Smooth muscle cell (in vitro differentiated cells): ENCODE data around the gene KCNT1. TPM values are rescaled to one million over a fixed set of nuclear protein-coding genes. Genes with fewer than 3 reads are reported as not detected.

Source experiments
- DNase-seq: peaks from one replicate; lab custom pipeline; 2025; ENCODE audit not compliant: unreplicated experiment; lab: John Stamatoyannopoulos, UW
- H2AFZ ChIP-seq: fragments of 200-600 bp; sonication (generic); 2 replicates; pipeline ENCODE4 v1.6.0; 2016; ENCODE audit warnings: antibody characterized with exemption, low read depth, mild to moderate bottlenecking
- H3F3A ChIP-seq: fragments of 200-600 bp; sonication (generic); 2 replicates; pipeline ENCODE4 v1.6.0; 2017; ENCODE audit warnings: antibody characterized with exemption, low read depth
- H3K27ac ChIP-seq: fragments of 200-600 bp; sonication (generic); 2 replicates; pipeline ENCODE4 v1.5.1; 2016; ENCODE audit warnings: low read depth, mild to moderate bottlenecking
- H3K27me3 ChIP-seq: fragments of 200-600 bp; sonication (generic); 2 replicates; pipeline ENCODE4 v1.6.1; 2016; ENCODE audit warnings: low read depth, mild to moderate bottlenecking
- H3K36me3 ChIP-seq: fragments of 200-600 bp; sonication (generic); 2 replicates; pipeline ENCODE4 v1.5.1; 2016; ENCODE audit warnings: low read depth
- H3K4me1 ChIP-seq: fragments of 200-600 bp; sonication (generic); 2 replicates; pipeline ENCODE4 v1.5.1; 2016; ENCODE audit warnings: low read depth
- H3K4me2 ChIP-seq: fragments of 200-600 bp; sonication (generic); 2 replicates; pipeline ENCODE4 v1.6.0; 2016; ENCODE audit warnings: mild to moderate bottlenecking
- H3K4me3 ChIP-seq: fragments of 200-600 bp; sonication (generic); 2 replicates; pipeline ENCODE4 v1.5.1; 2016; ENCODE audit warnings: mild to moderate bottlenecking
- H3K79me2 ChIP-seq: fragments of 200-600 bp; sonication (generic); 2 replicates; pipeline ENCODE4 v1.6.0; 2016; ENCODE audit warnings: low read depth, mild to moderate bottlenecking
- H3K9ac ChIP-seq: fragments of 200-600 bp; sonication (generic); 2 replicates; pipeline ENCODE4 v1.6.0; 2016; ENCODE audit warnings: low read depth
- H3K9me3 ChIP-seq: fragments of 200-600 bp; sonication (generic); replicated peaks from 2 replicates; pipeline ENCODE4 v1.5.1; 2016; ENCODE audit warnings: low read depth
- H4K20me1 ChIP-seq: fragments of 200-600 bp; sonication (generic); 2 replicates; pipeline ENCODE4 v1.6.0; 2016; ENCODE audit warnings: low read depth
- CTCF ChIP-seq: fragments of 200-600 bp; sonication (generic); IDR thresholded peaks from 2 replicates; pipeline ENCODE4 v1.5.1; 2017; ENCODE audit warnings: borderline replicate concordance, mild to moderate bottlenecking, antibody characterized with exemption; ENCODE audit not compliant: insufficient read depth, poor library complexity, severe bottlenecking
- WGBS: methylation state at CpG from one replicate; pipeline ENCODE4 v1.1.7; 2016; ENCODE audit warnings: low lambda C conversion rate; 5-methylcytosine and 5-hydroxymethylcytosine counted together
- polyA plus RNA-seq: library from polyadenylated mRNA; unstranded; fragments of >200 nt; fragmentation: Nextera tagmentation; extraction: Ambion mirVana; gene quantifications from 2 replicates; pipeline ENCODE4 v1.2.1, GENCODE V29; 2016
- total RNA-seq: library from RNA; depleted of rRNA; stranded (reverse); fragments of >200 nt; gene quantifications from 2 replicates; pipeline ENCODE4 v1.2.3, GENCODE V29; 2014

Gene KCNT1
- total and polyA plus RNA-seq, 2 experiments from 2014 or later = not detected

GRCh38 chr9:135758870-135759269 is 56.9 kb downstream of the KCNT1 start:
- Histone ChIP-seq H3K9me3 (no peaks in the 10 kb centered on the region), H3K4me3 (no peak overlapping the region), H3K36me3 (no peaks in the 10 kb centered on the region), H3K9ac (no peak overlapping the region), H3K79me2 (no peaks in the 10 kb centered on the region), H3K27ac (no peak overlapping the region), H3K4me2 (no peak overlapping the region), H3K4me1 (no peaks in the 10 kb centered on the region), H3K27me3 (no peaks in the 10 kb centered on the region), H3F3A (no peaks in the 10 kb centered on the region), H2AFZ (no peak overlapping the region), H4K20me1 (no peaks in the 10 kb centered on the region)
- DNase-seq = no peak
- TF ChIP-seq CTCF = no peak
- WGBS = 93% methylated on average over 10 of the region's 10 CpGs

GRCh38 chr9:135759676-135760300 is 57.8 kb downstream of the KCNT1 start:
- Histone ChIP-seq H3K4me3 (no peak overlapping the region), H3K9ac (no peak overlapping the region), H2AFZ (no peak overlapping the region), H3K4me2 (no peak overlapping the region), H3K27ac (no peak overlapping the region), H4K20me1 (no peaks in the 10 kb centered on the region), H3K79me2 (no peaks in the 10 kb centered on the region), H3F3A (no peaks in the 10 kb centered on the region), H3K4me1 (no peaks in the 10 kb centered on the region), H3K27me3 (no peaks in the 10 kb centered on the region), H3K36me3 (no peaks in the 10 kb centered on the region), H3K9me3 (no peaks in the 10 kb centered on the region)
- no peak for TF ChIP-seq CTCF
- DNase-seq = no peak
- WGBS = 97% methylated on average over 23 of the region's 24 CpGs

GRCh38 chr9:135760465-135760864 is 58.5 kb downstream of the KCNT1 start:
- H3K36me3 ChIP-seq = no peaks in the 10 kb centered on the region
- H3K4me2 ChIP-seq = no peak overlapping the region
- H3F3A ChIP-seq = no peaks in the 10 kb centered on the region
- no peak for TF ChIP-seq CTCF
- 87% methylated on average over 12 of the region's 12 CpGs for WGBS
- no peak for DNase-seq
- no peaks in the 10 kb centered on the region for H3K79me2 ChIP-seq
- no peaks in the 10 kb centered on the region for H4K20me1 ChIP-seq
- H3K27ac ChIP-seq = no peak overlapping the region
- no peak overlapping the region for H3K9ac ChIP-seq
- H3K9me3 ChIP-seq = no peaks in the 10 kb centered on the region
- no peaks in the 10 kb centered on the region for H3K4me1 ChIP-seq
- H3K27me3 ChIP-seq = no peaks in the 10 kb centered on the region
- no peak overlapping the region for H3K4me3 ChIP-seq
- H2AFZ ChIP-seq = no peak overlapping the region
